ENCODE measurements around the gene CSNK1E.

- TF ChIP-seq POLR2AphosphoS5 (IDR thresholded peaks at IDR 0.05) (no peak), CTCF (IDR thresholded peaks at IDR 0.05) (no peak), POLR2A (IDR thresholded peaks at IDR 0.05) (no peak), EP300 (IDR thresholded peaks at IDR 0.05) (no peak)
Observed at GRCh38 chr22:38251341-38251692, 65.9 kb downstream of the CSNK1E start.

All from upper lobe of left lung (tissue), 4 donors.